GM23338 (cell line): Measurements from ENCODE around the gene RGS6. TPM values are rescaled to one million over a fixed set of nuclear protein-coding genes. Genes with fewer than 3 reads are reported as not detected.

Source experiments
- ATAC-seq: fragments of 200-7000 bp; cut with Tn5 transposase; 3 replicates; pipeline ENCODE4 v1.9.1; 2020
- DNase-seq: peaks from one replicate; pipeline ENCODE4 v3.0.0-alpha.2; 2015; ENCODE audit warnings: low spot score
- H2AFZ ChIP-seq: fragments of 200-600 bp; sonication (generic); 2 replicates; pipeline ENCODE4 v1.8.0; 2016; ENCODE audit warnings: antibody characterized with exemption, mild to moderate bottlenecking, moderate library complexity
- H3F3A ChIP-seq: fragments of 200-600 bp; sonication (generic); replicated peaks from 2 replicates; pipeline ENCODE4 v1.8.0; 2017; ENCODE audit warnings: antibody characterized with exemption, mixed run types, low read depth
- H3K27ac ChIP-seq: fragments of 200-600 bp; sonication (generic); 2 replicates; pipeline ENCODE4 v1.6.1; 2016; ENCODE audit warnings: low read depth
- H3K27me3 ChIP-seq: fragments of 200-600 bp; sonication (generic); 2 replicates; pipeline ENCODE4 v1.8.0; 2016; ENCODE audit warnings: mild to moderate bottlenecking, mixed run types, moderate library complexity; ENCODE audit not compliant: insufficient read depth
- H3K36me3 ChIP-seq: fragments of 200-600 bp; sonication (generic); 2 replicates; pipeline ENCODE4 v1.8.0; 2016; ENCODE audit warnings: mild to moderate bottlenecking; ENCODE audit not compliant: insufficient read depth
- H3K4me1 ChIP-seq: fragments of 200-600 bp; sonication (generic); 2 replicates; pipeline ENCODE4 v1.8.0; 2016; ENCODE audit warnings: mild to moderate bottlenecking, moderate library complexity; ENCODE audit not compliant: insufficient read depth
- H3K4me2 ChIP-seq: fragments of 200-600 bp; sonication (generic); 2 replicates; pipeline ENCODE4 v1.7.1; 2017; ENCODE audit warnings: mixed run types
- H3K4me3 ChIP-seq: fragments of 200-600 bp; sonication (generic); 2 replicates; pipeline ENCODE4 v1.6.1; 2016; ENCODE audit warnings: mixed run types
- H3K79me2 ChIP-seq: fragments of 200-600 bp; sonication (generic); replicated peaks from 2 replicates; pipeline ENCODE4 v1.8.0; 2017; ENCODE audit warnings: mild to moderate bottlenecking; ENCODE audit not compliant: insufficient read depth
- H3K9me2 ChIP-seq: fragments of 200-600 bp; sonication (generic); 2 replicates; pipeline ENCODE4 v1.8.0; 2017; ENCODE audit not compliant: insufficient read depth
- H4K20me1 ChIP-seq: fragments of 200-600 bp; sonication (generic); replicated peaks from 2 replicates; pipeline ENCODE4 v1.8.0; 2017; ENCODE audit warnings: mild to moderate bottlenecking; ENCODE audit not compliant: insufficient read depth
- H3K27ac Mint-ChIP-seq: 2 replicates; pipeline ENCODE4 v1.8.0; 2020; ENCODE audit warnings: inconsistent platforms, mild to moderate bottlenecking, moderate library complexity, mixed read lengths
- H3K27me3 Mint-ChIP-seq: 3 replicates; pipeline ENCODE4 v1.8.0; 2022; ENCODE audit warnings: low read depth, mild to moderate bottlenecking, moderate library complexity, mixed read lengths, inconsistent platforms; ENCODE audit not compliant: insufficient read depth, poor library complexity
- H3K36me3 Mint-ChIP-seq: 3 replicates; pipeline ENCODE4 v1.8.0; 2021; ENCODE audit warnings: low read depth, mild to moderate bottlenecking, inconsistent platforms, moderate library complexity, mixed read lengths
- H3K4me1 Mint-ChIP-seq: 3 replicates; pipeline ENCODE4 v1.8.0; 2020; ENCODE audit warnings: mild to moderate bottlenecking, inconsistent platforms, mixed read lengths
- H3K4me3 Mint-ChIP-seq: 3 replicates; pipeline ENCODE4 v1.8.0; 2021; ENCODE audit warnings: moderate library complexity, mild to moderate bottlenecking, inconsistent platforms, mixed read lengths
- H3K9me3 Mint-ChIP-seq: 3 replicates; pipeline ENCODE4 v1.8.0; 2020; ENCODE audit warnings: moderate library complexity, mild to moderate bottlenecking, inconsistent platforms, mixed read lengths
- CREB1 ChIP-seq: fragments of 250-450 bp; sonication (Bioruptor Pico); IDR thresholded peaks from 2 replicates; pipeline ENCODE4 v1.5.0; 2020; ENCODE audit warnings: low read depth, mild to moderate bottlenecking, moderate library complexity
- CTCF ChIP-seq, 2 experiments: fragments of 200-600 bp in 1 of 2; sonication (generic) in 1 of 2; conservative IDR thresholded peaks; 2 replicates each; pipeline versions ENCODE4 v1.5.1 to v1.6.1; 2016 to 2017; ENCODE audit warnings: antibody characterized with exemption in 2 of 2, low read depth in 2 of 2, mild to moderate bottlenecking in 2 of 2, moderate library complexity in 1 of 2
- ETS1 ChIP-seq: IDR thresholded peaks from 2 replicates; pipeline ENCODE4 v1.6.1; 2016; ENCODE audit warnings: antibody characterized with exemption
- EZH2 ChIP-seq: fragments of 200-600 bp; sonication (generic); IDR thresholded peaks from one replicate; pipeline ENCODE4 v1.8.0; 2017; ENCODE audit warnings: antibody characterized with exemption, mild to moderate bottlenecking, low read depth; ENCODE audit not compliant: unreplicated experiment
- EZH2phosphoT487 ChIP-seq: fragments of 200-600 bp; sonication (generic); IDR thresholded peaks from one replicate; pipeline ENCODE4 v1.8.1; 2018; ENCODE audit warnings: antibody characterized with exemption; ENCODE audit not compliant: unreplicated experiment
- JUNB ChIP-seq: IDR thresholded peaks from one replicate; pipeline ENCODE4 v1.6.1; 2016; ENCODE audit warnings: antibody characterized with exemption; ENCODE audit not compliant: unreplicated experiment
- NANOG ChIP-seq: IDR thresholded peaks from 2 replicates; pipeline ENCODE4 v1.6.1; 2016; ENCODE audit warnings: antibody characterized with exemption, borderline replicate concordance
- POLR2AphosphoS5 ChIP-seq: IDR thresholded peaks from 2 replicates; pipeline ENCODE4 v1.6.1; 2016; ENCODE audit warnings: antibody characterized with exemption, low read depth
- REST ChIP-seq: IDR thresholded peaks from one replicate; pipeline ENCODE4 v1.6.1; 2018; ENCODE audit warnings: antibody characterized with exemption; ENCODE audit not compliant: unreplicated experiment
- STAT1 ChIP-seq: IDR thresholded peaks from one replicate; pipeline ENCODE4 v1.6.1; 2016; ENCODE audit warnings: antibody characterized with exemption; ENCODE audit not compliant: unreplicated experiment
- ZNF114 ChIP-seq: fragments of 250-450 bp; sonication (Bioruptor Pico); IDR thresholded peaks from 2 replicates; pipeline ENCODE4 v1.5.0; 2020; ENCODE audit warnings: mild to moderate bottlenecking, moderate library complexity
- ZNF331 ChIP-seq: fragments of 250-450 bp; sonication (Bioruptor Pico); IDR thresholded peaks from 2 replicates; pipeline ENCODE4 v1.5.0; 2020; ENCODE audit warnings: low read depth, mild to moderate bottlenecking, moderate library complexity
- polyA plus RNA-seq: library from polyadenylated mRNA; unstranded; fragments of >200 nt; fragmentation: Nextera tagmentation; extraction: Ambion mirVana; gene quantifications from 2 replicates; pipeline ENCODE4 v1.2.1, GENCODE V29; 2016
- total RNA-seq: library from RNA; depleted of rRNA; stranded (reverse); fragments of >200 nt; shearing (Covaris generic); gene quantifications from 2 replicates; pipeline ENCODE4 v1.2.3, GENCODE V29; 2014

The RGS6 gene
- total and polyA plus RNA-seq, 2 experiments from 2014 or later: 0.66 to 0.83 TPM

- Histone ChIP-seq H3K27ac (no peak overlapping the region), H3K4me1 (no peaks in the 10 kb centered on the region), H3K27me3 (no peaks in the 10 kb centered on the region), H4K20me1 (no peaks in the 10 kb centered on the region), H2AFZ (no peak overlapping the region), H3K79me2 (no peaks in the 10 kb centered on the region), H3K36me3 (no peaks in the 10 kb centered on the region), H3K4me3 (no peak overlapping the region), H3K9me2 (peaks cover 4% of the 10 kb centered on the region; the same call in 1 of the 2 replicates), H3K4me2 (no peak overlapping the region), H3F3A (no peaks in the 10 kb centered on the region)
- Mint-ChIP-seq H3K36me3 (no peaks in the 10 kb centered on the region), H3K4me1 (no peaks in the 10 kb centered on the region), H3K4me3 (no peak overlapping the region), H3K27ac (no peak overlapping the region), H3K27me3 (peaks cover 6% of the 10 kb centered on the region), H3K9me3 (0 out of 3 replicates have a peak, but pooled peaks cover 3% of the 10 kb centered on the region)
- TF ChIP-seq POLR2AphosphoS5 (no peak), STAT1 (no peak), ETS1 (no peak), REST (no peak), JUNB (no peak), ZNF114 (CRISPR knock-in tag) (no peak), EZH2 (no peak), CTCF (conservative IDR thresholded peaks at IDR 0.05; ENCODE audit: low read depth in 2 of 2) (no peak), NANOG (no peak), EZH2phosphoT487 (no peak), CREB1 (no peak), ZNF331 (CRISPR knock-in tag) (no peak)
- DNase-seq: no peak
- no peak for ATAC-seq
These were observed 578.3 kb downstream of the RGS6 start for GRCh38 chr14:72510566-72510965.
